GM18907 (cell line): Measurements from ENCODE around the gene TJP1.

Source experiments
- ATAC-seq: cut with Tn5 transposase; IDR thresholded peaks from one replicate; pipeline ENCODE4 v1.9.1; 2021; ENCODE audit warnings: mild to moderate bottlenecking, moderate library complexity; ENCODE audit not compliant: unreplicated experiment

The TJP1 gene

GRCh38 chr15:29822100-29822683 is at the start of gene TJP1:
TJP1 (minus strand) TSS chr15:29822468; CDS start chr15:29822028, 440 bp downstream.
- no peak for ATAC-seq

- ATAC-seq = no peak
Measured at GRCh38 chr15:29871401-29871800, 49.1 kb upstream of the TJP1 start.

GRCh38 chr15:29870495-29871151 is 48.4 kb upstream of the TJP1 start:
- no peak for ATAC-seq

- no peak for ATAC-seq
Measured at GRCh38 chr15:29867241-29868000, 45.2 kb upstream of the TJP1 start.

- no peak for ATAC-seq
Measured at GRCh38 chr15:29866337-29866736, 44.1 kb upstream of the TJP1 start.

- ATAC-seq = no peak
Measured at GRCh38 chr15:29864501-29864900, 42.2 kb upstream of the TJP1 start.

GRCh38 chr15:29863438-29863837 is 41.2 kb upstream of the TJP1 start:
- no peak for ATAC-seq

- no peak for ATAC-seq
Measured at GRCh38 chr15:29862271-29862670, 40.0 kb upstream of the TJP1 start.

GRCh38 chr15:29860872-29861271 is 38.6 kb upstream of the TJP1 start:
- ATAC-seq = no peak

- ATAC-seq = no peak
Measured at GRCh38 chr15:29859973-29860715, 37.9 kb upstream of the TJP1 start.

- ATAC-seq = no peak
Measured at GRCh38 chr15:29859293-29859692, 37.0 kb upstream of the TJP1 start.

- no peak for ATAC-seq
Measured at GRCh38 chr15:29857221-29857789, 35.0 kb upstream of the TJP1 start.

- no peak for ATAC-seq
Measured at GRCh38 chr15:29854413-29854812, 32.1 kb upstream of the TJP1 start.

- no peak for ATAC-seq
Measured at GRCh38 chr15:29853211-29853987, 31.1 kb upstream of the TJP1 start.

- ATAC-seq = no peak
Measured at GRCh38 chr15:29852201-29852600, 29.9 kb upstream of the TJP1 start.

GRCh38 chr15:29849716-29850115 is 27.4 kb upstream of the TJP1 start:
- ATAC-seq = no peak

GRCh38 chr15:29849218-29849617 is 26.9 kb upstream of the TJP1 start:
- no peak for ATAC-seq

GRCh38 chr15:29844290-29844903 is 22.1 kb upstream of the TJP1 start:
- no peak for ATAC-seq

GRCh38 chr15:29842290-29842689 is 20.0 kb upstream of the TJP1 start:
- ATAC-seq = no peak

GRCh38 chr15:29840926-29841325 is 18.7 kb upstream of the TJP1 start:
- ATAC-seq = no peak
